Measurements from ENCODE around the gene DNASE1. TPM values are rescaled to one million over a fixed set of nuclear protein-coding genes. Genes with fewer than 3 reads are reported as not detected.

DNASE1 gene
- total RNA-seq, 6 experiments from 2014 or later = 7.5 to 9.9 (median 8.0) TPM

GRCh38 chr16:3665508-3665907, 11.0 kb downstream of the DNASE1 start:
- no peak overlapping the region for H3K27ac Mint-ChIP-seq
- no peak for TF ChIP-seq CTCF (IDR thresholded peaks at IDR 0.05)
- H3K4me1 Mint-ChIP-seq (ENCODE audit: low read depth) = peaks cover 8% of the 10 kb centered on the region
- H3K36me3 Mint-ChIP-seq (ENCODE audit: low read depth) = peaks cover 37% of the 10 kb centered on the region
- peaks cover 2% of the 10 kb centered on the region for H3K27me3 Mint-ChIP-seq (ENCODE audit: insufficient read depth)
- H3K9me3 Mint-ChIP-seq = peaks cover 20% of the 10 kb centered on the region
- DNase-seq = no peak
- H3K4me3 Mint-ChIP-seq = no peak overlapping the region

GRCh38 chr16:3668626-3669025, 14.1 kb downstream of the DNASE1 start:
- H3K27me3 Mint-ChIP-seq (ENCODE audit: insufficient read depth) = no peaks in the 10 kb centered on the region; the same call in none of the 2 replicates
- no peak for DNase-seq
- peaks cover 8% of the 10 kb centered on the region for H3K4me1 Mint-ChIP-seq (ENCODE audit: low read depth)
- H3K9me3 Mint-ChIP-seq = peaks cover 20% of the 10 kb centered on the region
- no peak for TF ChIP-seq CTCF (IDR thresholded peaks at IDR 0.05)
- no peak overlapping the region for H3K4me3 Mint-ChIP-seq
- peaks cover 45% of the 10 kb centered on the region for H3K36me3 Mint-ChIP-seq (ENCODE audit: low read depth)
- no peak overlapping the region for H3K27ac Mint-ChIP-seq

- Mint-ChIP-seq H3K27ac (no peak overlapping the region), H3K4me3 (no peak overlapping the region), H3K27me3 (ENCODE audit: insufficient read depth) (no peaks in the 10 kb centered on the region; the same call in none of the 2 replicates), H3K36me3 (ENCODE audit: low read depth) (peaks cover 48% of the 10 kb centered on the region), H3K4me1 (ENCODE audit: low read depth) (peaks cover 8% of the 10 kb centered on the region), H3K9me3 (peaks cover 20% of the 10 kb centered on the region)
- no peak for DNase-seq
- no peak for TF ChIP-seq CTCF (IDR thresholded peaks at IDR 0.05)
Measured at GRCh38 chr16:3669082-3669481, 14.6 kb downstream of the DNASE1 start.

- H3K4me3 Mint-ChIP-seq = no peak overlapping the region
- H3K9me3 Mint-ChIP-seq = peaks cover 20% of the 10 kb centered on the region
- H3K4me1 Mint-ChIP-seq (ENCODE audit: low read depth) = peaks cover 8% of the 10 kb centered on the region
- no peaks in the 10 kb centered on the region; the same call in 1 of the 2 replicates for H3K27me3 Mint-ChIP-seq (ENCODE audit: insufficient read depth)
- DNase-seq = no peak
- peaks cover 41% of the 10 kb centered on the region for H3K36me3 Mint-ChIP-seq (ENCODE audit: low read depth)
- TF ChIP-seq CTCF (IDR thresholded peaks at IDR 0.05) = no peak
- H3K27ac Mint-ChIP-seq = no peak overlapping the region
Measured at GRCh38 chr16:3670711-3671110, 16.2 kb downstream of the DNASE1 start.

- Mint-ChIP-seq H3K36me3 (ENCODE audit: low read depth) (peaks cover 41% of the 10 kb centered on the region), H3K27me3 (ENCODE audit: insufficient read depth) (no peaks in the 10 kb centered on the region; the same call in 1 of the 2 replicates), H3K4me1 (ENCODE audit: low read depth) (peaks cover 8% of the 10 kb centered on the region), H3K27ac (no peak overlapping the region), H3K4me3 (no peak overlapping the region), H3K9me3 (peaks cover 20% of the 10 kb centered on the region)
- no peak for DNase-seq
- TF ChIP-seq CTCF (IDR thresholded peaks at IDR 0.05) = no peak
Measured at GRCh38 chr16:3671424-3671823, 16.9 kb downstream of the DNASE1 start.

GRCh38 chr16:3672571-3673041, 18.1 kb downstream of the DNASE1 start:
- H3K27ac Mint-ChIP-seq = no peak overlapping the region
- H3K27me3 Mint-ChIP-seq (ENCODE audit: insufficient read depth) = no peaks in the 10 kb centered on the region; the same call in 1 of the 2 replicates
- peaks cover 8% of the 10 kb centered on the region for H3K4me1 Mint-ChIP-seq (ENCODE audit: low read depth)
- no peak for TF ChIP-seq CTCF (IDR thresholded peaks at IDR 0.05)
- H3K9me3 Mint-ChIP-seq = peaks cover 16% of the 10 kb centered on the region
- H3K4me3 Mint-ChIP-seq = no peak overlapping the region
- no peak for DNase-seq
- peaks cover 36% of the 10 kb centered on the region for H3K36me3 Mint-ChIP-seq (ENCODE audit: low read depth)

All from HFFc6 (cell line).